ENCODE results near the gene C2orf78.

DNA sequence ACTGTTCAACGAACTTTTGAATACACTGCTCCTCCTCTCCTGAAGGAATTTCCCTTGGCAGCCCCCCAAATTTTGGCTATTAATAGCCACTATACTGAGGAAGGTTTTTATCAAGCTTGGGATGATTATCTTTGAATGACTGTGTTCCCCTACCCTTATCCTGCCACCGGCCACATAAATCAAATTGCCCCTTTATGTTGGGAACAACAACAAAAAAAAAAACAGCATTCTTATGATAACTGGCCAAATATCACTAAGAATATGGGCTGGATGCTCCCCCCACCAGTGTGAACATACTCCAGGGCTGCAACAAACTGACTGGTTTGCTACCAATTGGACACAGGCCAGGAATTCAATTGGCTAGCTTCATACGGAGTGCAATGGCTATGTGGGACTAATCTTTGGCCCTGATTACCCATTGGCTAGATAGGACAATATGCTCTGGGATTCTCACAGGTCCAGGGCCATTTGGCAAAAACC, 24.7 kb upstream of the C2orf78 start:
- no peak for TF ChIP-seq POLR2A (IDR thresholded peaks at IDR 0.05)
- no peak for TF ChIP-seq CTCF (IDR thresholded peaks at IDR 0.05)
- TF ChIP-seq POLR2AphosphoS5 (IDR thresholded peaks at IDR 0.05): peak in 1 of 4 donors; percentile 6
- TF ChIP-seq EP300 (IDR thresholded peaks at IDR 0.05): no peak

Measured in sigmoid colon (tissue), 4 donors.